WTC11 (cell line): ENCODE results near the gene CCDC24. TPM values are rescaled to one million over a fixed set of nuclear protein-coding genes. Genes with fewer than 3 reads are reported as not detected.

Experiments
- ATAC-seq: fragments of 200-7000 bp; cut with Tn5 transposase; 2 replicates; pipeline ENCODE4 v1.10.0; 2021; ENCODE audit warnings: mild to moderate bottlenecking, moderate library complexity
- CTCF ChIA-PET: fragments of 300-600 bp; sonication (Branson Sonifier 250); formaldehyde crosslinking; loops from one replicate; lab custom pipeline; 2021; ENCODE audit warnings: antibody characterized with exemption; lab: Charles Lee
- POLR2A ChIA-PET: fragments of 350-600 bp; sonication (Branson Sonifier 250); formaldehyde crosslinking; loops from one replicate; lab custom pipeline; 2021; ENCODE audit warnings: antibody characterized with exemption; lab: Charles Lee
- DNase-seq: peaks from one replicate; pipeline ENCODE4 v3.0.0; 2021; ENCODE audit warnings: low spot score
- H3K27ac Mint-ChIP-seq: 2 replicates; pipeline ENCODE4 v1.8.0; 2021; ENCODE audit warnings: mixed read lengths
- H3K27me3 Mint-ChIP-seq: 2 replicates; pipeline ENCODE4 v1.8.0; 2021; ENCODE audit warnings: low read depth, mild to moderate bottlenecking, moderate library complexity, mixed read lengths
- H3K36me3 Mint-ChIP-seq: 2 replicates; pipeline ENCODE4 v1.8.0; 2021; ENCODE audit warnings: mixed read lengths
- H3K4me1 Mint-ChIP-seq: 2 replicates; pipeline ENCODE4 v1.8.0; 2022; ENCODE audit warnings: mixed read lengths
- H3K4me3 Mint-ChIP-seq: 2 replicates; pipeline ENCODE4 v1.8.0; 2021; ENCODE audit warnings: mild to moderate bottlenecking, moderate library complexity, mixed read lengths
- H3K9me3 Mint-ChIP-seq: 2 replicates; pipeline ENCODE4 v1.8.0; 2021; ENCODE audit warnings: mixed read lengths
- ATF2 ChIP-seq: sonication (generic); formaldehyde crosslinking; IDR thresholded peaks from 2 replicates; pipeline ENCODE4 v1.8.1; 2022; ENCODE audit warnings: low read depth, missing genetic modification reagents, borderline replicate concordance
- ATF6 ChIP-seq: sonication (generic); formaldehyde crosslinking; IDR thresholded peaks from 2 replicates; pipeline ENCODE4 v1.8.1; 2023; ENCODE audit warnings: mild to moderate bottlenecking, missing genetic modification reagents
- E2F5 ChIP-seq: sonication (generic); formaldehyde crosslinking; IDR thresholded peaks from 2 replicates; pipeline ENCODE4 v1.8.1; 2022; ENCODE audit warnings: mild to moderate bottlenecking, moderate library complexity, missing genetic modification reagents
- ERG ChIP-seq: fragments of 250-450 bp; sonication (Bioruptor Pico); IDR thresholded peaks from 2 replicates; pipeline ENCODE4 v1.8.0; 2021; ENCODE audit warnings: mild to moderate bottlenecking
- FOXJ3 ChIP-seq: sonication (generic); formaldehyde crosslinking; IDR thresholded peaks from 2 replicates; pipeline ENCODE4 v1.9.0; 2021; ENCODE audit warnings: missing genetic modification reagents, mild to moderate bottlenecking, borderline replicate concordance
- IRF2 ChIP-seq: sonication (generic); formaldehyde crosslinking; IDR thresholded peaks from 2 replicates; pipeline ENCODE4 v1.8.0; 2022; ENCODE audit warnings: low read depth, missing genetic modification reagents, borderline replicate concordance
- NR1H2 ChIP-seq: sonication (generic); formaldehyde crosslinking; IDR thresholded peaks from 2 replicates; pipeline ENCODE4 v1.9.0; 2021; ENCODE audit warnings: mild to moderate bottlenecking, moderate library complexity, missing genetic modification reagents
- NR3C1 ChIP-seq: sonication (generic); formaldehyde crosslinking; conservative IDR thresholded peaks from 2 replicates; pipeline ENCODE4 v1.8.1; 2023; ENCODE audit warnings: low read depth, mild to moderate bottlenecking, missing genetic modification reagents
- RELA ChIP-seq: sonication (generic); formaldehyde crosslinking; IDR thresholded peaks from 2 replicates; pipeline ENCODE4 v1.8.1; 2022; ENCODE audit warnings: missing genetic modification reagents, mild to moderate bottlenecking, borderline replicate concordance
- SMAD3 ChIP-seq: sonication (generic); formaldehyde crosslinking; IDR thresholded peaks from 2 replicates; pipeline ENCODE4 v1.8.0; 2022; ENCODE audit warnings: missing genetic modification reagents, mild to moderate bottlenecking, borderline replicate concordance
- SMAD4 ChIP-seq: sonication (generic); formaldehyde crosslinking; IDR thresholded peaks from 2 replicates; pipeline ENCODE4 v1.8.0; 2022; ENCODE audit warnings: mild to moderate bottlenecking, missing genetic modification reagents
- TP53 ChIP-seq: sonication (generic); formaldehyde crosslinking; IDR thresholded peaks from 2 replicates; pipeline ENCODE4 v1.8.1; 2023; ENCODE audit warnings: mild to moderate bottlenecking, missing genetic modification reagents
- USF2 ChIP-seq: sonication (generic); formaldehyde crosslinking; IDR thresholded peaks from 2 replicates; pipeline ENCODE4 v1.8.1; 2023; ENCODE audit warnings: mild to moderate bottlenecking, missing genetic modification reagents, moderate library complexity
- ZNF138 ChIP-seq: sonication (generic); formaldehyde crosslinking; conservative IDR thresholded peaks from 2 replicates; pipeline ENCODE4 v1.8.1; 2022; ENCODE audit warnings: mild to moderate bottlenecking, moderate library complexity, missing genetic modification reagents
- ZNF219 ChIP-seq: sonication (generic); formaldehyde crosslinking; IDR thresholded peaks from 2 replicates; pipeline ENCODE4 v1.8.0; 2023; ENCODE audit warnings: missing genetic modification reagents, mild to moderate bottlenecking, borderline replicate concordance
- ZNF317 ChIP-seq: sonication (generic); formaldehyde crosslinking; IDR thresholded peaks from 2 replicates; pipeline ENCODE4 v1.8.1; 2023; ENCODE audit warnings: low read depth, mild to moderate bottlenecking, moderate library complexity, missing genetic modification reagents, borderline replicate concordance
- ZNF396 ChIP-seq: fragments of 250-450 bp; sonication (Bioruptor Pico); IDR thresholded peaks from 2 replicates; pipeline ENCODE4 v1.8.0; 2021; ENCODE audit warnings: mild to moderate bottlenecking, moderate library complexity, borderline replicate concordance
- ZNF512 ChIP-seq: sonication (generic); formaldehyde crosslinking; IDR thresholded peaks from 2 replicates; pipeline ENCODE4 v1.8.1; 2022; ENCODE audit warnings: missing genetic modification reagents, borderline replicate concordance
- ZNF671 ChIP-seq: fragments of 250-450 bp; sonication (Bioruptor Pico); IDR thresholded peaks from 2 replicates; pipeline ENCODE4 v1.8.0; 2021; ENCODE audit warnings: mild to moderate bottlenecking
- total RNA-seq: library from RNA; stranded (reverse); gene quantifications from 3 replicates; pipeline ENCODE4 v1.2.3, GENCODE V29; 2021

Gene CCDC24
- total RNA-seq, 1 experiment from 2014 or later, result 12.1 TPM

- Mint-ChIP-seq H3K9me3 (no peaks in the 10 kb centered on the region), H3K4me3 (no peak overlapping the region)
- TF ChIP-seq ZNF138 (CRISPR knock-in tag), result no peak
- TF ChIP-seq ZNF396, result no peak
- TF ChIP-seq ZNF317, result no peak
- TF ChIP-seq ZNF219 (CRISPR knock-in tag), result no peak
- no peak for TF ChIP-seq ATF2 (CRISPR knock-in tag)
- TF ChIP-seq, all 79 proteins: peak for 0
- DNase-seq (no peak), ATAC-seq (no peak)
- peaks cover 4% of the 10 kb centered on the region for H3K27me3 Mint-ChIP-seq
- CTCF ChIA-PET, result interaction anchor here (0.6 to 6.6 kb wide), 26 partner anchors 11 to 555 kb away, joined by 3 to 132 read pairs (median 8); partner anchors contain the start of genes ARTN, ATP6V0B, CCDC24 and DMAP1
- H3K36me3 Mint-ChIP-seq, result no peaks in the 10 kb centered on the region
- H3K4me1 Mint-ChIP-seq, result peaks cover 20% of the 10 kb centered on the region
- POLR2A ChIA-PET, result interaction anchor here (1.0 kb wide), 1 partner anchor 9 kb away, joined by 3 read pairs; no protein-coding TSS in a partner anchor
- H3K27ac Mint-ChIP-seq, result no peak overlapping the region
Measured at GRCh38 chr1:44037154-44037553, 45.8 kb downstream of the CCDC24 start.

- ATAC-seq, result no peak
- DNase-seq, result no peak
- H3K36me3 Mint-ChIP-seq, result no peaks in the 10 kb centered on the region
- H3K9me3 Mint-ChIP-seq, result no peaks in the 10 kb centered on the region
- H3K4me3 Mint-ChIP-seq, result no peak overlapping the region
- CTCF ChIA-PET, result no interaction called here
- H3K4me1 Mint-ChIP-seq, result peaks cover 6% of the 10 kb centered on the region
- peaks cover 6% of the 10 kb centered on the region for H3K27me3 Mint-ChIP-seq
- no peak overlapping the region for H3K27ac Mint-ChIP-seq
- TF ChIP-seq ZNF671 (CRISPR knock-in tag) (no peak), FOXJ3 (CRISPR knock-in tag) (no peak), ATF6 (CRISPR knock-in tag) (no peak), E2F5 (CRISPR knock-in tag) (no peak), ERG (no peak), SMAD4 (CRISPR knock-in tag) (no peak), NR1H2 (CRISPR knock-in tag) (no peak), IRF2 (CRISPR knock-in tag) (no peak), ZNF396 (no peak), RELA (CRISPR knock-in tag) (no peak), SMAD3 (CRISPR knock-in tag) (no peak), USF2 (CRISPR knock-in tag) (no peak), NR3C1 (CRISPR knock-in tag) (no peak), TP53 (CRISPR knock-in tag) (no peak), ZNF512 (CRISPR knock-in tag) (no peak)
- TF ChIP-seq, all 79 proteins: peak for 0
- POLR2A ChIA-PET, result no interaction called here
Measured at GRCh38 chr1:44038876-44039657, 47.7 kb downstream of the CCDC24 start.
